ENCODE measurements around the gene IFT27. TPM values are rescaled to one million over a fixed set of nuclear protein-coding genes. Genes with fewer than 3 reads are reported as not detected.

IFT27 gene
- total RNA-seq, 4 donors from 2014 or later = 5.8 to 22.7 (median 12.9) TPM

DNA sequence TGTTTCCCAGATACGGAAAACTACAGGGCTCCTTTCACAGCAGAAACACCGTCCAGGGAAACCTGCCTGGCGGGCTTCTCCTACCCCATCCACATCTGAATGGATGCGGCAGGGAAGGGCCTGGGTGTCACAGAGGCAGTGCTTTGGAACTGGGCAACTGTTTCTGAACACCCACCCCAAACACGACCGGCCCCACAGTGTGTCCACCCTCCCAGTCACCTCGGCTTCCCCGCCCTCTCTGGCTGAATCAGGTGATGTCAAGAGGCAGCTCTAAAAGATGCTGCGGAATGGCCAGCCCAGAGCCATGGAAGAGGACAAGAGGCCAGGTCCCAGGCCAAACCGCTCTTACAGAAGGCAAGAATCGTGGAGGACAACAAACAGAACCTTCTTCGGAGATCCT, 22.0 kb downstream of the IFT27 start:
- no peaks in the 10 kb centered on the region for H3K36me3 ChIP-seq
- no peaks in the 10 kb centered on the region for H3K4me1 ChIP-seq
- no peak for TF ChIP-seq POLR2AphosphoS5 (IDR thresholded peaks at IDR 0.05)
- intact Hi-C loops (cut with DNase I; ENCODE audit: low total_unique reads) (no loop called here), in situ Hi-C loops (cut with MboI; ENCODE audit: low pct_ligation_motif_present in 1 of 4, low pct_unique_long_range_greater_than_20kb in 1 of 4, low sequenced_read_pairs in 3 of 4) (loop anchor here in 1 of 4 donors (25.0 kb wide), 1 partner anchor 217 kb away; the partner anchor contains the start of gene EIF3D)
- DNase-seq = no peak
- no peak overlapping the region for H3K27ac ChIP-seq
- no peaks in the 10 kb centered on the region for H3K9me3 ChIP-seq
- 86% methylated on average over 12 of the region's 12 CpGs; no CpG with 5 or more reads in 1 of the 2 donors for WGBS, 2 donors (ENCODE audit: low coverage in 1 of 2)
- H3K27me3 ChIP-seq = peaks cover 31% of the 10 kb centered on the region
- H3K4me3 ChIP-seq = no peak overlapping the region

DNA sequence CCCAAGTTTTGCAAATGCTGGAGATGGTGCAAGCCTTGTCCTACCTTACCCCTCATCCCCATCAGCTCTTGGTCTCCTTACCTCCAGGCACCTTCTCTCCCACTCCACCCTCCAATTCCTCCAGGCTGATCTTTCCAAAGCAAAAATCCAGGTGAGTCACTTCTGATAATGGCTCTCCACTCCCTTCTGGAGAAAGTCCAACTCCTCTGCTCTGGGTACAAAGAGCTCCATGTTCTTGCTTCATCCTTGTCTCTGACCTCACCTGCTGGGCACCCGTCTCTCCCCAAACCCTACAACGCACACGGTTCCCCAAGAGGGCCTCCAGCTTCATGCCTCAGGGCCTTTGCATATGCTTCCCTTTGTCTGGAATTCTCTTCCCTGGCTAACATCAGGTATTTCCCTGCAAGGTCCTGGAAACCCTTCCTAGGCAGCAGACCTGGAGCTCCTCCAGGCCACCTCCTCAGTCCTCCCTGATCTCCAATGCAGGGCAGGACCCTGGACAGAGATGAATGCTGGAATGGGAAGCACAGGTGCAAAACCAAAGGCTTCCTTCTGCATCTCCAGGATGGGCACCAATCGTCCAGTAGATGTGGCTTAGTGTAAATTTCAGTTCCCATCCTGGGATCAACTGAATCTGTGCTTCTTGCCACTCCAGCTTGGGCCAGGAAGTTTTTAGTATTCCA, 22.7 kb downstream of the IFT27 start:
- TF ChIP-seq POLR2AphosphoS5 (IDR thresholded peaks at IDR 0.05) = no peak
- TF ChIP-seq, protein P1, sequence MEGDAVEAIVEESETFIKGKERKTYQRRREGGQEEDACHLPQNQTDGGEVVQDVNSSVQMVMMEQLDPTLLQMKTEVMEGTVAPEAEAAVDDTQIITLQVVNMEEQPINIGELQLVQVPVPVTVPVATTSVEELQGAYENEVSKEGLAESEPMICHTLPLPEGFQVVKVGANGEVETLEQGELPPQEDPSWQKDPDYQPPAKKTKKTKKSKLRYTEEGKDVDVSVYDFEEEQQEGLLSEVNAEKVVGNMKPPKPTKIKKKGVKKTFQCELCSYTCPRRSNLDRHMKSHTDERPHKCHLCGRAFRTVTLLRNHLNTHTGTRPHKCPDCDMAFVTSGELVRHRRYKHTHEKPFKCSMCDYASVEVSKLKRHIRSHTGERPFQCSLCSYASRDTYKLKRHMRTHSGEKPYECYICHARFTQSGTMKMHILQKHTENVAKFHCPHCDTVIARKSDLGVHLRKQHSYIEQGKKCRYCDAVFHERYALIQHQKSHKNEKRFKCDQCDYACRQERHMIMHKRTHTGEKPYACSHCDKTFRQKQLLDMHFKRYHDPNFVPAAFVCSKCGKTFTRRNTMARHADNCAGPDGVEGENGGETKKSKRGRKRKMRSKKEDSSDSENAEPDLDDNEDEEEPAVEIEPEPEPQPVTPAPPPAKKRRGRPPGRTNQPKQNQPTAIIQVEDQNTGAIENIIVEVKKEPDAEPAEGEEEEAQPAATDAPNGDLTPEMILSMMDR (IDR thresholded peaks at IDR 0.05) = no peak
- TF ChIP-seq POLR2A (IDR thresholded peaks at IDR 0.05) = no peak
- DNase-seq = peak; percentile 22
- intact Hi-C loops (cut with DNase I; ENCODE audit: low total_unique reads) (no loop called here), in situ Hi-C loops (cut with MboI; ENCODE audit: low pct_ligation_motif_present in 1 of 4, low pct_unique_long_range_greater_than_20kb in 1 of 4, low sequenced_read_pairs in 3 of 4) (loop anchor here in 1 of 4 donors (25.0 kb wide), 1 partner anchor 216 kb away; the partner anchor contains the start of gene EIF3D)
- WGBS, 2 donors (ENCODE audit: low coverage in 1 of 2) = 38 to 44% methylated on average over 3 to 4 of the region's 4 CpGs
- Histone ChIP-seq H3K9me3 (no peaks in the 10 kb centered on the region), H3K4me1 (no peaks in the 10 kb centered on the region), H3K27me3 (peaks cover 31% of the 10 kb centered on the region), H3K36me3 (no peaks in the 10 kb centered on the region), H3K4me3 (no peak overlapping the region), H3K27ac (no peak overlapping the region)

DNA sequence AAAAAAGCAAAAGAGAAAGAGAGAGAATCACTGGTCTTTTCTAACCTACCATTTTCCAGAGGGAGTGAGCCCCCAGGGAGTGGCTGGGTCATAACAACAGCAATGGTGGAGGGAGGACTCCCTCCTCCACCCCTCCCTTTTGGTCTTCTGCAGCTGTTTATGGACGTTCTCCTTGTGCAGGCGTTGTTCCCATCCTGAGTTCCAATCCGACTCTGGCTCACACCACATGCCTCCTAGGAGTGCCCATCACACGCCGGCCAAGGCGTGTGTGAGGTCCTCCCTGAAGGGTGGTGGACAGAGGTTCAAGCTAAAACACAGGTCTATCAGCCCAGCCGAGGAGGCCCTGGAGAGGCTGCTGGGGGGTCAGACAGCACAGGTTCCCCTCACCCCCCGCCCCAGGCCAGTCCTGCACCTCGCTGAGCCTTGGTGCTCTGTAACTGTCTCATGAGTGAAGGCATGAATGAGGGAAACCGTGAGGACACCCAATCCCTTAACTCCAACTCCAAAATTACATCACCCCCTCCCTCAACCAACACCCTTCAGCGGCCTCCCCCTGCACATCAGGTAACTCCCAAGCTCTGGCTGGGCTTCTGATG, 29.4 kb downstream of the IFT27 start:
- intact Hi-C loops (cut with DNase I; ENCODE audit: low total_unique reads) = no loop called here
- Histone ChIP-seq H3K36me3 (no peaks in the 10 kb centered on the region), H3K27me3 (peaks cover 17% of the 10 kb centered on the region), H3K27ac (no peak overlapping the region), H3K9me3 (no peaks in the 10 kb centered on the region), H3K4me1 (no peaks in the 10 kb centered on the region), H3K4me3 (no peak overlapping the region)
- in situ Hi-C loops (cut with MboI; ENCODE audit: low pct_ligation_motif_present in 1 of 4, low pct_unique_long_range_greater_than_20kb in 1 of 4, low sequenced_read_pairs in 3 of 4) = no loop called here
- WGBS, 2 donors (ENCODE audit: low coverage in 1 of 2) = 59% methylated on average over 11 of the region's 11 CpGs; no CpG with 5 or more reads in 1 of the 2 donors
- TF ChIP-seq POLR2A (IDR thresholded peaks at IDR 0.05) = no peak
- TF ChIP-seq, protein P1 (IDR thresholded peaks at IDR 0.05) = no peak
- no peak for TF ChIP-seq EP300 (IDR thresholded peaks at IDR 0.05; ENCODE audit: low read depth)
- TF ChIP-seq POLR2AphosphoS5 (IDR thresholded peaks at IDR 0.05) = no peak
- DNase-seq = no peak

DNA sequence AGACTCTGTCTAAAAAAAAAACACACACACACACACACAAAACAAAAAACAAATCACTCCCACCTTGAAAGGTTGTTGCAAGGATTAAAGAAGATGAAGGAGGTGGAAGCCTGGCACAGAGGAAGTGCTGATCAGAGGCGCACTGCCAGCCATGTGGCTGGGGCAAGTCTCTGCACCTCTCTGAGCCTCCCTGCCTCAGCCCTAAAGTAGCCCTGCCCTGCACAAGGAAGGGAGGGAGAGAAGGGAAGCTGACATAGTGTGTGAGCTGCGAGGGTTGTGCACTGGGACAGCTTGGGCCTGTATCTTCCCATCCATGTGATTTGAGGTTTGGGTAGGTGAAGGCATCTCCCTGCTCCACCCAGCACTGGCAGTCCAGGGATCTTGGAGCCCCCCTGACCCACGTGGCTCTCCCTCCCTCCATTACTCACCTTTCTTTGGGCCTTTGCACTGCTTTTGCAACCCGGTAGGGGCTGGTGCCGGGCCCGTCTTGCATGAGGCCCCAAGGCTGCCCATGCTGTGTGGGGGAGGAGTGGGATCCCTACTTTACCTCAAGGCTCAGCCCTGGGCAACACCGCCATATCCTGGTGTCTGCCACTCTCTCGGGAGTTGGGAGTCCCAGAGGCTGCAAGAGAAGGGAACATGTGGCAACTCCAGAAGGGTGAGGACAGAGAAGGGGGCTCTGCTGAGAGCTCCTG, 30.5 kb downstream of the IFT27 start:
- no peaks in the 10 kb centered on the region for H3K4me1 ChIP-seq
- intact Hi-C loops (cut with DNase I; ENCODE audit: low total_unique reads) (no loop called here), in situ Hi-C loops (cut with MboI; ENCODE audit: low pct_ligation_motif_present in 1 of 4, low pct_unique_long_range_greater_than_20kb in 1 of 4, low sequenced_read_pairs in 3 of 4) (no loop called here)
- TF ChIP-seq POLR2A (IDR thresholded peaks at IDR 0.05) (no peak), POLR2AphosphoS5 (IDR thresholded peaks at IDR 0.05) (no peak), EP300 (IDR thresholded peaks at IDR 0.05; ENCODE audit: low read depth) (no peak)
- TF ChIP-seq, protein P1 (IDR thresholded peaks at IDR 0.05) = no peak
- H3K36me3 ChIP-seq = no peaks in the 10 kb centered on the region
- peaks cover 17% of the 10 kb centered on the region for H3K27me3 ChIP-seq
- H3K9me3 ChIP-seq = no peaks in the 10 kb centered on the region
- no peak overlapping the region for H3K4me3 ChIP-seq
- WGBS, 2 donors (ENCODE audit: low coverage in 1 of 2) = 61 to 80% methylated on average over 1 to 8 of the region's 8 CpGs
- DNase-seq = no peak
- no peak overlapping the region for H3K27ac ChIP-seq

Measured in transverse colon (tissue), 4 donors.